ENCODE data around the gene ZBTB48.
"Not testable (repeated sequence)": the region's sequence is repeated elsewhere in the genome, so short reads cannot be mapped to it uniquely, and the experiment has no call there.

The ZBTB48 gene

GRCh38 chr1:6579374-6580118, at the start of gene ZBTB48:
TSS of gene ZBTB48 (plus strand) at chr1:6579994. CDS start at chr1:6580610, 616 bp downstream.
- FAIRE-seq: peak; percentile 94

- no peak for FAIRE-seq
Measured at GRCh38 chr1:6530504-6531160, 49.2 kb upstream of the ZBTB48 start.

- FAIRE-seq: no peak
Measured at GRCh38 chr1:6531996-6532395, 47.8 kb upstream of the ZBTB48 start.

GRCh38 chr1:6534248-6534822, 45.5 kb upstream of the ZBTB48 start:
- FAIRE-seq: no peak

GRCh38 chr1:6535214-6535613, 44.6 kb upstream of the ZBTB48 start:
- no peak for FAIRE-seq

- FAIRE-seq: no peak
Measured at GRCh38 chr1:6536291-6536690, 43.5 kb upstream of the ZBTB48 start.

- no peak for FAIRE-seq
Measured at GRCh38 chr1:6538956-6539355, 40.8 kb upstream of the ZBTB48 start.

- FAIRE-seq: no peak
Measured at GRCh38 chr1:6544831-6545230, 35.0 kb upstream of the ZBTB48 start.

GRCh38 chr1:6545276-6546112, 34.3 kb upstream of the ZBTB48 start:
- no peak for FAIRE-seq

GRCh38 chr1:6546326-6546725, 33.5 kb upstream of the ZBTB48 start:
- no peak for FAIRE-seq

- FAIRE-seq: no peak
Measured at GRCh38 chr1:6547301-6547700, 32.5 kb upstream of the ZBTB48 start.

GRCh38 chr1:6554031-6554906, 25.5 kb upstream of the ZBTB48 start, which contains the start of gene NOL9:
TSS of gene NOL9 (minus strand) at chr1:6554513. CDS start at chr1:6554502, 11 bp downstream.
- FAIRE-seq: no peak

- FAIRE-seq: no peak
Measured at GRCh38 chr1:6554907-6555778, 24.7 kb upstream of the ZBTB48 start, which contains the start of gene TAS1R1. TSS of gene TAS1R1 (plus strand) at chr1:6555307. CDS start at chr1:6555374, 67 bp downstream.

GRCh38 chr1:6557597-6557996, 22.2 kb upstream of the ZBTB48 start:
- FAIRE-seq: no peak

- not testable (repeated sequence) for FAIRE-seq
Measured at GRCh38 chr1:6559161-6559560, 20.6 kb upstream of the ZBTB48 start.

GRCh38 chr1:6560267-6560666, 19.5 kb upstream of the ZBTB48 start:
- FAIRE-seq: no peak

- FAIRE-seq: no peak
Measured at GRCh38 chr1:6569033-6569432, 10.8 kb upstream of the ZBTB48 start.

- FAIRE-seq: no peak
Measured at GRCh38 chr1:6570100-6570499, 9.7 kb upstream of the ZBTB48 start.

GRCh38 chr1:6570987-6571386, 8.8 kb upstream of the ZBTB48 start:
- FAIRE-seq: no peak

- no peak for FAIRE-seq
Measured at GRCh38 chr1:6572653-6573383, 7.0 kb upstream of the ZBTB48 start.

Data from islet of Langerhans (tissue), 1 donor.